ENCODE results near the gene COL23A1.

COL23A1 gene

GRCh38 chr5:178542455-178542854, 47.7 kb downstream of the COL23A1 start:
- Histone ChIP-seq H3K36me3 (replicated peaks; ENCODE audit: low read depth, low read length) (no peaks in the 10 kb centered on the region), H3K9me3 (ENCODE audit: insufficient read depth, low read length) (no peaks in the 10 kb centered on the region), H3K79me2 (ENCODE audit: low read length) (no peaks in the 10 kb centered on the region), H3K27me3 (ENCODE audit: low read depth, low read length) (no peaks in the 10 kb centered on the region), H3K4me2 (ENCODE audit: low read length) (no peak overlapping the region), H3K4me3 (ENCODE audit: low read length) (no peak overlapping the region), H4K20me1 (ENCODE audit: insufficient read depth, low read length) (no peaks in the 10 kb centered on the region), H3K27ac (ENCODE audit: low read length) (no peak overlapping the region), H2AFZ (ENCODE audit: low read depth, low read length) (no peak overlapping the region), H3K9ac (ENCODE audit: low read length) (no peak overlapping the region), H3K4me1 (ENCODE audit: low read length) (no peaks in the 10 kb centered on the region)
- no peak for TF ChIP-seq EZH2phosphoT487 (IDR thresholded peaks at IDR 0.05; ENCODE audit: low read depth)
- no peak for TF ChIP-seq CTCF (IDR thresholded peaks at IDR 0.05; ENCODE audit: low read depth, low read length)

GRCh38 chr5:178540526-178540925, 49.7 kb downstream of the COL23A1 start:
- H3K27me3 ChIP-seq (ENCODE audit: low read depth, low read length), result no peaks in the 10 kb centered on the region
- H3K4me2 ChIP-seq (ENCODE audit: low read length), result no peak overlapping the region

DNA sequence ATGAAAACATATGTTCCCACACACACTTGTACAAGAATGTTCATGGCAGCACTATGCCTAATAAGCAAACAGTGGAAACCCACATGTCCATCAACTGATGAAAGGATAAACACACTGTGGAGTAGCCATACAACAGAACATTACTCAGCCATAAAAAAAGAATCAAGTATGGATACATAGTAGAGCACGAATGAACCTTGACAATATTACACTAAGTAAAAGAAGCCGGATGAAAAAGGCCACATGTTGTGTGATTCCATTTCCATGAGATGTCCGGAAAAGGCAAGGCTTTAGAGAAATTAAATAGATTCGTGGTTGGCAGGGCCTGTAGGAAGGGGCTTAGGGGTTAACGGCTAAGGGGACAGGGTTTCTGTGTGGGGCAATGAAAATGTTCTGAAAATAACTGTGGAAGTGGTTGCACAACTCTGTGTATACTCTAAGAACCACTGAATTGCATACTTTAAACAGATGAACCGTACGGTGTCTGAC, 51.4 kb downstream of the COL23A1 start:
- H3K9ac ChIP-seq (ENCODE audit: low read length), result no peak overlapping the region
- H3K27ac ChIP-seq (ENCODE audit: low read length), result no peak overlapping the region
- H3K79me2 ChIP-seq (ENCODE audit: low read length), result no peaks in the 10 kb centered on the region
- TF ChIP-seq CTCF (IDR thresholded peaks at IDR 0.05; ENCODE audit: low read depth, low read length) (no peak), EZH2phosphoT487 (IDR thresholded peaks at IDR 0.05; ENCODE audit: low read depth) (no peak)
- no peaks in the 10 kb centered on the region for H4K20me1 ChIP-seq (ENCODE audit: insufficient read depth, low read length)
- no peaks in the 10 kb centered on the region for H3K27me3 ChIP-seq (ENCODE audit: low read depth, low read length)
- H3K9me3 ChIP-seq (ENCODE audit: insufficient read depth, low read length), result no peaks in the 10 kb centered on the region
- H2AFZ ChIP-seq (ENCODE audit: low read depth, low read length), result no peak overlapping the region
- H3K36me3 ChIP-seq (replicated peaks; ENCODE audit: low read depth, low read length), result no peaks in the 10 kb centered on the region
- H3K4me3 ChIP-seq (ENCODE audit: low read length), result no peak overlapping the region
- H3K4me2 ChIP-seq (ENCODE audit: low read length), result no peak overlapping the region
- H3K4me1 ChIP-seq (ENCODE audit: low read length), result no peaks in the 10 kb centered on the region

More at GRCh38 chr5:178540526-178540925, 49.7 kb downstream of the COL23A1 start:
- no peak for TF ChIP-seq EZH2phosphoT487 (IDR thresholded peaks at IDR 0.05; ENCODE audit: low read depth)
- TF ChIP-seq CTCF (IDR thresholded peaks at IDR 0.05; ENCODE audit: low read depth, low read length), result no peak
- no peak overlapping the region for H2AFZ ChIP-seq (ENCODE audit: low read depth, low read length)
- no peak overlapping the region for H3K27ac ChIP-seq (ENCODE audit: low read length)
- no peaks in the 10 kb centered on the region for H3K4me1 ChIP-seq (ENCODE audit: low read length)
- H3K9ac ChIP-seq (ENCODE audit: low read length), result no peak overlapping the region
- no peaks in the 10 kb centered on the region for H3K36me3 ChIP-seq (replicated peaks; ENCODE audit: low read depth, low read length)
- no peak overlapping the region for H3K4me3 ChIP-seq (ENCODE audit: low read length)
- no peaks in the 10 kb centered on the region for H4K20me1 ChIP-seq (ENCODE audit: insufficient read depth, low read length)
- H3K79me2 ChIP-seq (ENCODE audit: low read length), result no peaks in the 10 kb centered on the region
- H3K9me3 ChIP-seq (ENCODE audit: insufficient read depth, low read length), result no peaks in the 10 kb centered on the region

DNA sequence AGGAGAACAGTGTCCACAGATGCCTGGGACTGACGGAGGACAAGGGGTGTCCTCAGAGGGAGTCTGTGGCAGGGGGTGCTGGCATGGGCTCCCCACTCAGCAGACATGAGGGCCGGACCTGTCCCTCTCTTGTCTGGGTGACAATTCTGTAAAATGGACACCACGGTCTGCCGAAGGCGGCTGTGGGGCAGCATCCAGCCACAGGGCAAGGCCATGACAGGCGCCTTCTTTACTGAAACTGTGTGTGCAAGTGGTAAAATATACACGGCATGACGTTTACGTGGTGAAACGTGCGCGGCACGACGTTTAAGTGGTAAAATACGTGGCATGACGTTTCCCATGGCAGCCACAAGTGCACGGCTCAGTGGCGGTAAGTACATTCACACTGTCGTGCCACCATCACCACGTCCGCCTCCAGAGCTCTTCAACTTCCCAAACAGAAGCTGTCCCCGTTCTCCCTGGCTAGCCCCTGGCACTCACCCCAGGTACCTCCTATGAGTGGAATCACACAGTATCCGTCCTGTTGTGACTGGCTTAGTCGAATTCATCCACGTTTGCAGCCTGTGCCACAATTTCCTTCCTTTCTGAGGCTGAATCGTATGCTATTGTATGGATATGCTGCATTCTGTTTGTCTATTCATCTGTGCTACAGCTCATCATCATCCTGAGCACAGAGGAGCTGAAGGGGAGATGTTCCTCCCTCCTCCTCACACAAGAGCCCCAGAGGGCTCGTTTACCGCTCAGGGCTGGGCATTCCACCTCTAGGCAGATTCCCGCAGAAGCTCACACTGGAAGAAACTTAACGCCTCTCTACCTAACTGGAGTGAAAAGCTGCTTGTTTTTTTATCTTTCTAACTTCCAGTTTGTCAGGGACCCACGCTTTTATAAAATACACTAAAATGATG, 52.5 kb downstream of the COL23A1 start:
- no peak overlapping the region for H3K4me2 ChIP-seq (ENCODE audit: low read length)
- no peaks in the 10 kb centered on the region for H3K9me3 ChIP-seq (ENCODE audit: insufficient read depth, low read length)
- no peak for TF ChIP-seq EZH2phosphoT487 (IDR thresholded peaks at IDR 0.05; ENCODE audit: low read depth)
- no peak for TF ChIP-seq CTCF (IDR thresholded peaks at IDR 0.05; ENCODE audit: low read depth, low read length)
- no peaks in the 10 kb centered on the region for H3K79me2 ChIP-seq (ENCODE audit: low read length)
- H3K36me3 ChIP-seq (replicated peaks; ENCODE audit: low read depth, low read length), result no peaks in the 10 kb centered on the region
- H3K4me3 ChIP-seq (ENCODE audit: low read length), result no peak overlapping the region
- no peak overlapping the region for H3K9ac ChIP-seq (ENCODE audit: low read length)
- no peaks in the 10 kb centered on the region for H3K27me3 ChIP-seq (ENCODE audit: low read depth, low read length)
- H4K20me1 ChIP-seq (ENCODE audit: insufficient read depth, low read length), result no peaks in the 10 kb centered on the region
- no peaks in the 10 kb centered on the region for H3K4me1 ChIP-seq (ENCODE audit: low read length)
- no peak overlapping the region for H2AFZ ChIP-seq (ENCODE audit: low read depth, low read length)
- no peak overlapping the region for H3K27ac ChIP-seq (ENCODE audit: low read length)

All from OCI-LY3 (cell line).